ENCODE measurements around the gene RIT1. TPM values are rescaled to one million over a fixed set of nuclear protein-coding genes. Genes with fewer than 3 reads are reported as not detected.
A peak's percentile ranks its signal among the peaks of the same experiment; 100 is the strongest.

Gene RIT1
- total and polyA plus RNA-seq, 5 donors = 9.4 to 26.2 (median 21.8) TPM

DNA sequence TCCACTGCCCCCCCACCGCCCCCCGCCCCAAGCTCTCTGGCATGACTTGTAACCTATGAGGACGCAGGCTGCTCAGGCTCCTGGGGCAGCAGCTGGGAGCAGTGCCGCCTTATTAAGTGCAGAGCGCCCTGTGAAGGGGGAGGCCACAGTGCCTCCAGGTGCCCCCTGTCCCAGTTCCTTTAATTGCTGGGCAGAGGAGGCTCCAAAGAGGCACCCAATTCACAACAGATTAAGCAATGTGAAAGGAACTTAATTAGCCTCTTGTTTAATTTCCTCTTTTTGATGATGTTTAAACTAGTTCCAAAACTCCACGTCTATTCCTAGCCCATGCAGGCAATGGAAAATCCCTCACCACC is 33.3 kb upstream of the RIT1 start:
- no peak overlapping the region for H3K4me3 ChIP-seq (ENCODE audit: low read length)
- H3K27ac ChIP-seq (ENCODE audit: low read length) = no peak overlapping the region
- ATAC-seq (no peak), DNase-seq (no peak)
- WGBS = 55% methylated on average over 6 of the region's 6 CpGs
- no peaks in the 10 kb centered on the region for H3K27me3 ChIP-seq (ENCODE audit: control insufficient read depth, insufficient read depth)
- H3K4me1 ChIP-seq (ENCODE audit: control insufficient read depth, insufficient read depth, low read length) = peaks cover 18% of the 10 kb centered on the region
- intact Hi-C loops (cut with DNase I) = loop anchor here in 1 of 4 donors (5.0 kb wide), 1 partner anchor 33 kb away; the partner anchor contains the start of gene ARHGEF2
- no peaks in the 10 kb centered on the region for H3K9me3 ChIP-seq (ENCODE audit: control insufficient read depth, low read length)

DNA sequence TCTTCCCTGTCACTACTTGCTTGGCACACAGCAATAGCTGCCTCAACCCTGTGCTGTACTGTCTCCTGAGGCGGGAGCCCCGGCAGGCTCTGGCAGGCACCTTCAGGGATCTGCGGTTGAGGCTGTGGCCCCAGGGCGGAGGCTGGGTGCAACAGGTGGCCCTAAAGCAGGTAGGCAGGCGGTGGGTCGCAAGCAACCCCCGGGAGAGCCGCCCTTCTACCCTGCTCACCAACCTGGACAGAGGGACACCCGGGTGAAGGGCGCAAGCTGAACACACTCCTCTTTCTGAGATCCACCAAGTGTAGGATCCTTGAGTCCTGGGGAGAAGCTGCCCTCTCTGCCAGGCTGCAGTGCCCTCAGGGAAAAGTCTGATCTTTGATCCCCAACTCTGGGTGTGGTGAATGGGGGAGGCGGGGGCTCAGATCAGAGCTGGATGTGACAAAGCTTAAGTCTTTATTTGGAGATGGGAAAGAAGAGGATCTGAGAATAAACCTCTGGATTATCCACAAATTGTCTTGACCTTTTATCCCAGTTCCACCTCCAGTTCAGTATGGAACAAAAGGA is 31.5 kb upstream of the RIT1 start:
- DNase-seq (no peak), ATAC-seq (no peak)
- H3K9me3 ChIP-seq (ENCODE audit: control insufficient read depth, low read length) = no peaks in the 10 kb centered on the region
- H3K27ac ChIP-seq (ENCODE audit: low read length) = no peak overlapping the region
- no peaks in the 10 kb centered on the region for H3K27me3 ChIP-seq (ENCODE audit: control insufficient read depth, insufficient read depth)
- H3K4me1 ChIP-seq (ENCODE audit: control insufficient read depth, insufficient read depth, low read length) = peaks cover 18% of the 10 kb centered on the region
- intact Hi-C loops (cut with DNase I) = loop anchor here in 1 of 4 donors (5.0 kb wide), 1 partner anchor 35 kb away; the partner anchor contains the start of gene ARHGEF2
- WGBS = 78% methylated on average over 11 of the region's 11 CpGs
- no peak overlapping the region for H3K4me3 ChIP-seq (ENCODE audit: low read length)

DNA sequence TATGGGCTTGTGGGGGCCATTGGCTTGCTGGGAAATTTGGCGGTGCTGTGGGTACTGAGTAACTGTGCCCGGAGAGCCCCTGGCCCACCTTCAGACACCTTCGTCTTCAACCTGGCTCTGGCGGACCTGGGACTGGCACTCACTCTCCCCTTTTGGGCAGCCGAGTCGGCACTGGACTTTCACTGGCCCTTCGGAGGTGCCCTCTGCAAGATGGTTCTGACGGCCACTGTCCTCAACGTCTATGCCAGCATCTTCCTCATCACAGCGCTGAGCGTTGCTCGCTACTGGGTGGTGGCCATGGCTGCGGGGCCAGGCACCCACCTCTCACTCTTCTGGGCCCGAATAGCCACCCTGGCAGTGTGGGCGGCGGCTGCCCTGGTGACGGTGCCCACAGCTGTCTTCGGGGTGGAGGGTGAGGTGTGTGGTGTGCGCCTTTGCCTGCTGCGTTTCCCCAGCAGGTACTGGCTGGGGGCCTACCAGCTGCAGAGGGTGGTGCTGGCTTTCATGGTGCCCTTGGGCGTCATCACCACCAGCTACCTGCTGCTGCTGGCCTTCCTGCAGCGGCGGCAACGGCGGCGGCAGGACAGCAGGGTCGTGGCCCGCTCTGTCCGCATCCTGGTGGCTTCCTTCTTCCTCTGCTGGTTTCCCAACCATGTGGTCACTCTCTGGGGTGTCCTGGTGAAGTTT is 30.8 kb upstream of the RIT1 start:
- Histone ChIP-seq H3K27me3 (ENCODE audit: control insufficient read depth, insufficient read depth) (no peaks in the 10 kb centered on the region), H3K4me1 (ENCODE audit: control insufficient read depth, insufficient read depth, low read length) (peaks cover 18% of the 10 kb centered on the region), H3K4me3 (ENCODE audit: low read length) (no peak overlapping the region), H3K9me3 (ENCODE audit: control insufficient read depth, low read length) (no peaks in the 10 kb centered on the region), H3K27ac (ENCODE audit: low read length) (peak overlapping the region; percentile 92)
- intact Hi-C loops (cut with DNase I) = loop anchor here in 2 of 4 donors (2.0 to 5.0 kb wide), 2 partner anchors 35 to 43 kb away; partner anchors contain the start of gene ARHGEF2 (in 1 of the 2)
- 82% methylated on average over 29 of the region's 29 CpGs for WGBS
- ATAC-seq (peak in 1 of 2 donors; percentile 2), DNase-seq (no peak)

DNA sequence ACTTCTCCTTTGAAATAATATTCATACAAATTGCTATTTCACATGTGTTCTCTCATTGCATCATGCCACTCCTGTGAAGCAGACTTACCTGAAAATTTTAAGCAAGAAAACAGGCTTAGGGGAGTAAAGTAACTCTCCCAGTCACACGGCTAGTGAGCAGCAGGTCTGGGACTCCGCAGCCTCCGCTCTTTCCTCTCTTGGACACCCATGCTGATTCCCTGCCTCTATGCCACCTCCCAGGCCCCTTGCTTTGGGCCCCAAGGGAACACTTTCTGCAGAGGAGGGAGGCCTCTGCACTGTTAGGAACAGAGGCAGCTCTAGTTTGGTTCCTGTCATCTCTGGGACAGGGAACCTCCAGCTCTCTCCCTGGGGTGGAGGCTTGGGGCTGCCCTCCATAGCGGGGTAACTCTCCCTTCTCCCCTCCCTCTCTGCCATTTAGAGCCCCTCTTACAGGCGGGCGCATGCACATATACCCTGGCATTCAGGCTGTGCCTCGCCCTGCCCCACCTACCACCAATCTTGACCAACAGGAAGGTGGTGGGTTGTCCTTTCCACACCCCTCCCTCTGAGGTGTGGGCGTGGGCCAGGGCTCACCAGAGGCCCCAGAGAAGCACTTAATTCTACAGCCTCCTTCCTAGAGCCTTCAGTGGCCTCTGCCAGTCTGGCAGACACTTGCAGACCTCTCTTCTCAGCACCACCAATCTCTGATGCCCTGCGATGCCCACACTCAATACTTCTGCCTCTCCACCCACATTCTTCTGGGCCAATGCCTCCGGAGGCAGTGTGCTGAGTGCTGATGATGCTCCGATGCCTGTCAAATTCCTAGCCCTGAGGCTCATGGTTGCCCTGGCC is 30.1 kb upstream of the RIT1 start, which contains the start of gene RXFP4:
Gene RXFP4, plus strand, starts transcription at position 646 of the 852 bp plus-strand sequence. Its CDS starts 72 bp downstream, at position 718.
- H3K27me3 ChIP-seq (ENCODE audit: control insufficient read depth, insufficient read depth) = no peaks in the 10 kb centered on the region
- peak; percentile 59 to 62 for ATAC-seq
- peak within 1 kb of the TSS; percentile 92 for H3K27ac ChIP-seq (ENCODE audit: low read length)
- intact Hi-C loops (cut with DNase I) = loop anchor here in 2 of 4 donors (2.0 to 5.0 kb wide), 2 partner anchors 36 to 44 kb away; partner anchors contain the start of gene ARHGEF2 (in 1 of the 2)
- peaks cover 18% of the 10 kb centered on the region for H3K4me1 ChIP-seq (ENCODE audit: control insufficient read depth, insufficient read depth, low read length)
- WGBS = 45% methylated on average over 11 of the region's 11 CpGs
- H3K9me3 ChIP-seq (ENCODE audit: control insufficient read depth, low read length) = no peaks in the 10 kb centered on the region
- peak; percentile 57 to 75 (median 69) for DNase-seq
- H3K4me3 ChIP-seq (ENCODE audit: low read length) = no peak within 1 kb of the TSS

DNA sequence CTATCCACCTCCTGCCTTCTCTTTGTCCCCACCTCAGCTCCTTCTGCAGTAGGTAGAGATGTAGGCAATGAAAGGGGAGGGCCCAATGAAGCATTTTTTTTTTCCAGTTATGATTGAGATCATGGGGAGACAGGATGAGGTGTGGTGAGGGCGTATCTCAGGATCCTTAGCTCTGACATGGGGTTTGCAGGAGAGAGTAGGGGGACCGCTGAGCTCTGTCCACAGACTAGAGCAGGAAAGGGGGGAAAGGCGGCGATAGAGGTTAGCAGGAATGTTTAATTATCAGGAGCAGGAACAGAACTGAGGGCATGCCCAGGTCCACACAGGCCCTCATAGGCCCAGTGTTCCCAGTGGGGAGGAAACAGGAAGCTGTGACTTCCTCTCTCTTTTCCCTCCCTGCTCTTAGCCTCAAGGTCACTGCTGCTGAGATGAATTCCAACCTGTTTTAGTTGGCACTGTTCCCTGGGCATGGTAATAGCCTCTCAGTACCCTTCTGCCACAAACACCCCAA is 29.4 kb upstream of the RIT1 start:
- intact Hi-C loops (cut with DNase I) = loop anchor here in 2 of 4 donors (2.0 to 5.0 kb wide), 2 partner anchors 37 to 44 kb away; partner anchors contain the start of gene ARHGEF2 (in 1 of the 2)
- no peaks in the 10 kb centered on the region for H3K27me3 ChIP-seq (ENCODE audit: control insufficient read depth, insufficient read depth)
- peaks cover 18% of the 10 kb centered on the region for H3K4me1 ChIP-seq (ENCODE audit: control insufficient read depth, insufficient read depth, low read length)
- DNase-seq = peak in 2 of 3 donors; percentile 47 to 71
- peak overlapping the region; percentile 92 for H3K27ac ChIP-seq (ENCODE audit: low read length)
- 41% methylated on average over 4 of the region's 4 CpGs for WGBS
- peak; percentile 81 to 87 for ATAC-seq
- no peaks in the 10 kb centered on the region for H3K9me3 ChIP-seq (ENCODE audit: control insufficient read depth, low read length)
- no peak overlapping the region for H3K4me3 ChIP-seq (ENCODE audit: low read length)

DNA sequence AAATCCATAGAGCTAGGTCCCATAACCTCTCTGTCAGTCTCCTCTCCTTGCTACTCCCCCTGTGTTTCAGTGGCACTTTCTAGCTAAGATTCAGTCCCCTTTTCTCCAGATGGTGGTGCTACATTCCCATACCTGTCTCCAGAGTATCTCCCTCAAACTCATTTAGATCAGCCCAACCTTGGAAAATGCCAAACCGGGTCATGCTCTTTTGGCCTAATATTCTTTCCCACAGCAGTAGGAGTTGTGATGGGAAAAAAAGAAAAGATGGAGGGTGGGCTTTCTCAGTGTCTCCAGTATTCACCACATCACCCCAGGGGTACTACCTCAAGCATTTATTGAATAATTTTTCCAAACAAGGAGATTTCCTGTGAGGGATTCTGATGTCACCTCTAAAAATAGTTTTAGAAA is 27.1 kb upstream of the RIT1 start:
- H3K27me3 ChIP-seq (ENCODE audit: control insufficient read depth, insufficient read depth) = no peaks in the 10 kb centered on the region
- H3K9me3 ChIP-seq (ENCODE audit: control insufficient read depth, low read length) = no peaks in the 10 kb centered on the region
- intact Hi-C loops (cut with DNase I) = loop anchor here in 3 of 4 donors (2.0 to 5.0 kb wide), 2 partner anchors 51 to 54 kb away; no protein-coding TSS in a partner anchor
- peak overlapping the region; percentile 8 for H3K27ac ChIP-seq (ENCODE audit: low read length)
- 0% methylated on average over 1 of the region's 1 CpG for WGBS
- H3K4me1 ChIP-seq (ENCODE audit: control insufficient read depth, insufficient read depth, low read length) = peaks cover 18% of the 10 kb centered on the region
- H3K4me3 ChIP-seq (ENCODE audit: low read length) = no peak overlapping the region
- ATAC-seq (peak in 1 of 2 donors; percentile 9), DNase-seq (no peak)

DNA sequence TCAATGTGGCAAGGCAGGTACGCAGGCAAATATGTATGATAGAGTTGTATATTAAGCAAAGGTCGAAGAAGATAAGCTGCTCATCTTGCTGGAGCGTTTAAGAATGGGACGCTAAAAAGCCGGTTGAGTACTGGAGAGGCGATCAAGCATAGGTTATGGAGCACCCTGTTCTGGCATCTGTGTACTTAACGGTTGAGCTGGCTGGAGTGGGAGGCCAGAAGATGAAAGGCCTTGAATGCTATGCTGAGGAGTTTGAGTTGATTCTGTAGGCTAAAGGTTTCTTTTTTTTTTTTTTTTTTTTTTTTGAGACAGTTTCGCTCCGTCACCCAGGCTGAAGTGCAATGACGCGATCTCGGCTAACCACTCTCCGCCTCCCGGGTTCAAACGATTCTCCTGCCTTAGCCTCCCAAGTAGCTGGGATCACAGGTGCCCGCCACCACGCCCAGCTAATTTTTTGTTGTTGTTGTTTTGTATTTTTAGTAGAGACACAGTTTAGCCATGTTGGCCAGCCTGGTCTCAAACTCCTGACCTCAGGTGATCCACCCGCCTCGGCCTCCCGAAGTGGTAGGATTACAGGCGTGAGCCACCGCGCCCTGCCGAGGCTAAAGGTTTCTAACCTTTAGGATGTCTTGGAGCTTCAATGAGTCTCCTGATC is 23.9 kb upstream of the RIT1 start:
- intact Hi-C loops (cut with DNase I) = loop anchor here in 1 of 4 donors (5.0 kb wide), 1 partner anchor 57 kb away; no protein-coding TSS in a partner anchor
- Histone ChIP-seq H3K9me3 (ENCODE audit: control insufficient read depth, low read length) (no peaks in the 10 kb centered on the region), H3K27me3 (ENCODE audit: control insufficient read depth, insufficient read depth) (no peaks in the 10 kb centered on the region), H3K4me3 (ENCODE audit: low read length) (peak overlapping the region; percentile 71), H3K4me1 (ENCODE audit: control insufficient read depth, insufficient read depth, low read length) (peaks cover 3% of the 10 kb centered on the region), H3K27ac (ENCODE audit: low read length) (peak overlapping the region; percentile 60)
- ATAC-seq (no peak), DNase-seq (peak in 2 of 3 donors; percentile 56 to 58)
- 80% methylated on average over 24 of the region's 24 CpGs for WGBS

DNA sequence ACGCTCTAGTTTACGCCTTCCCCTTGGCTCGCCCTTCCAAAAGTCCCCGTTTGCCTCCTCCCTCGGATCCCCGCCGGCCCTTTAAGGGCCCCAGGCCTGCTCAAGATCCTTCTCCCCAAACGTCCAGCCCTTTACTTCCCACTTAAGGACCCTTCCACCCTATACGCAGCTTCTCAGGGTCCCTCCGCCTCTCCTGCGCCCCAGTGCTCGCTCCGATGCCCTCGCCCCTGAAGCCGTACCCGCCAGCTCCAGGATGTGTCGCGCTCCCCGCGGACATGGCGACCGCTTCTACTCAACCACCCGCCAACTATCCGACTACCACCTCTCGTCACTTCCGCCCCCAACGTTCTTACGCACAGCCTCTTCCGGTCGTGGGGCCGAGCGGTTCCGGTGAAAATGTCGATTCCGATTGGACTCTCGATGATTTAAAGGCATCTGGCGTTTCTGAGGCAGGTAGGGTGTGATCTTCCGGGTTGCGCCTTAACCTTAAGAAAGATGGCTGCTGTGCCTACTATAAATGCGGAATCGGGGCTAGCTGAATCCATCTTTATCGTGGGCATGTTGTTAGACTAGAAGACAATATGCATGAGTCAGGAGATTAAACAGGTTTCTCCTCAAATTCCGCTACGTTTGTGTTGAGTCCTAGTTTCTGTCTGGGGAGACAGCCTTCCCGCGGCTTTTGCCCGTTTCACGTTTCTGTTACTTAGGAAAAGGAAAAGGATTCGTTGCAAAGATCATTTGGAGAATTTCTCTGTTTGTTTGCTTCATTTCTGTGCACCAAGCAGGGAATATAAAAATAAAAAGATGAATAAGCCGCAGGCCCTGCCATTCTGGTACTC is 23.2 kb upstream of the RIT1 start, which contains the start of gene KHDC4:
Gene KHDC4, minus strand, starts transcription at position 317 of the 839 bp plus-strand sequence. Its CDS starts 40 bp downstream, at position 277.
- H3K4me3 ChIP-seq (ENCODE audit: low read length) = peak within 1 kb of the TSS; percentile 71
- ATAC-seq (peak; percentile 96 to 98), DNase-seq (peak; percentile 96 to 98 (median 96))
- under 1% methylated on average over 50 of the region's 50 CpGs for WGBS
- no peaks in the 10 kb centered on the region for H3K9me3 ChIP-seq (ENCODE audit: control insufficient read depth, low read length)
- intact Hi-C loops (cut with DNase I) = no loop called here
- no peaks in the 10 kb centered on the region for H3K4me1 ChIP-seq (ENCODE audit: control insufficient read depth, insufficient read depth, low read length)
- no peaks in the 10 kb centered on the region for H3K27me3 ChIP-seq (ENCODE audit: control insufficient read depth, insufficient read depth)
- peak within 1 kb of the TSS; percentile 88 for H3K27ac ChIP-seq (ENCODE audit: low read length)

DNA sequence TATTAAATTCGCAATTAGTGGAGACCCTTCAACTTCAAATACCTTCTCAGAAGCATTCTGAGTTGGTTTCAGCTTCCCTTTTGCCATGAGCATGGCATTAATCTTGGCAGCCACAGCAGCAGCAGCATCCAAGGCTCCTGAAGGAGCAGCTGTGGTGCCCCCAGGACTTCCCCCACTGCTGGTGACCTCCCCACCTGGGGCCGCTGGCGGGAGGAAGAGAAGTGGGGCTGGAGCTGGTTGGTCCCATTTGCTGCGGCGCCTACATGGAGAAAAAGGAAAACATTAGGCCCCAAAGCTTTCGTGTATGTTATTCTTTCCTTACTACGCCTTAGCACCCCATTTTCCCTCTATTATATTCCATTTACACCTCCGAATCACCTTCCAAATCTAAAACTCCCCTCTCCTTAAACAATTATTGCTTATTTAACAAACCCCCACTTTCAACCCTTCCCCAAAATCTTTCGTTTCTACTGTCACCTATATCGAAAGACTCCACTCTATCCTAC is 22.5 kb upstream of the RIT1 start:
- Histone ChIP-seq H3K4me3 (ENCODE audit: low read length) (peak overlapping the region; percentile 67), H3K9me3 (ENCODE audit: control insufficient read depth, low read length) (no peaks in the 10 kb centered on the region), H3K27ac (ENCODE audit: low read length) (peak overlapping the region; percentile 88), H3K27me3 (ENCODE audit: control insufficient read depth, insufficient read depth) (no peaks in the 10 kb centered on the region), H3K4me1 (ENCODE audit: control insufficient read depth, insufficient read depth, low read length) (no peaks in the 10 kb centered on the region)
- no peak for ATAC-seq
- peak in 1 of 3 donors; percentile 56 for DNase-seq
- 4% methylated on average over 10 of the region's 10 CpGs for WGBS
- intact Hi-C loops (cut with DNase I) = no loop called here
